Measurements from ENCODE around the gene GCH1. TPM values are rescaled to one million over a fixed set of nuclear protein-coding genes. Genes with fewer than 3 reads are reported as not detected.

GCH1 gene
- total RNA-seq (2022; extraction: Qiagen RNA extraction; ENCODE audit: low read depth), result 2.2 to 4.2 TPM (median 3.7 TPM) in 5 replicates

GRCh38 chr14:54902521-54903420 is at the start of gene GCH1:
TSS of gene GCH1 (minus strand) at chr14:54902826. CDS start at chr14:54902663, 163 bp downstream.

Other genes starting within 250 kb of the GCH1 start
- gene WDHD1, start 124.3 kb upstream of the GCH1 start, total RNA-seq (2022; extraction: Qiagen RNA extraction; ENCODE audit: low read depth), result 9.3 to 17.0 TPM (median 12.5 TPM) in 5 replicates
- gene SOCS4, start 124.4 kb upstream of the GCH1 start, total RNA-seq (2022; extraction: Qiagen RNA extraction; ENCODE audit: low read depth), result 5.5 to 9.9 TPM (median 8.3 TPM) in 5 replicates
- gene MAPK1IP1L, start 148.8 kb upstream of the GCH1 start, total RNA-seq (2022; extraction: Qiagen RNA extraction; ENCODE audit: low read depth), result 92.4 to 126 TPM (median 120 TPM) in 5 replicates
- 141 to 205 TPM (median 164 TPM) in 5 replicates for gene LGALS3, start 226.4 kb upstream of the GCH1 start, total RNA-seq (2022; extraction: Qiagen RNA extraction; ENCODE audit: low read depth)

Measured in A549 treated with ZK216348 at 1 μM for 4 hours (cell line).